ENCODE data around the gene FGF1.

Gene FGF1

GRCh38 chr5:142671801-142672200, 14.1 kb downstream of the FGF1 start:
- Histone ChIP-seq H4K20me1 (no peaks in the 10 kb centered on the region), H3K27ac (no peak overlapping the region), H3K4me2 (no peak overlapping the region), H3K4me1 (no peaks in the 10 kb centered on the region), H3K27me3 (no peaks in the 10 kb centered on the region), H3K36me3 (no peaks in the 10 kb centered on the region), H3K4me3 (no peak overlapping the region), H3K9me3 (no peaks in the 10 kb centered on the region), H3K9ac (no peak overlapping the region)
- TF ChIP-seq Cebpa-rat (IDR thresholded peaks at IDR 0.05), result no peak

- no peak overlapping the region for H3K4me3 ChIP-seq
- H3K9ac ChIP-seq, result no peak overlapping the region
- no peaks in the 10 kb centered on the region for H3K9me3 ChIP-seq
- no peak overlapping the region for H3K27ac ChIP-seq
- H3K4me2 ChIP-seq, result no peak overlapping the region
- H3K36me3 ChIP-seq, result no peaks in the 10 kb centered on the region
- no peaks in the 10 kb centered on the region for H3K27me3 ChIP-seq
- TF ChIP-seq Cebpa-rat (IDR thresholded peaks at IDR 0.05), result no peak
- H3K4me1 ChIP-seq, result no peaks in the 10 kb centered on the region
- H4K20me1 ChIP-seq, result no peaks in the 10 kb centered on the region
Measured at GRCh38 chr5:142671266-142671665, 14.6 kb downstream of the FGF1 start.

- Histone ChIP-seq H4K20me1 (no peaks in the 10 kb centered on the region), H3K36me3 (no peaks in the 10 kb centered on the region), H3K9ac (no peak overlapping the region), H3K27ac (no peak overlapping the region), H3K27me3 (no peaks in the 10 kb centered on the region), H3K4me2 (no peak overlapping the region), H3K4me1 (no peaks in the 10 kb centered on the region), H3K4me3 (no peak overlapping the region), H3K9me3 (no peaks in the 10 kb centered on the region)
- no peak for TF ChIP-seq Cebpa-rat (IDR thresholded peaks at IDR 0.05)
Measured at GRCh38 chr5:142670804-142671203, 15.1 kb downstream of the FGF1 start.

GRCh38 chr5:142669477-142669876, 16.4 kb downstream of the FGF1 start:
- Histone ChIP-seq H3K4me3 (no peak overlapping the region), H3K4me2 (no peak overlapping the region), H3K9ac (no peak overlapping the region), H3K4me1 (no peaks in the 10 kb centered on the region), H3K36me3 (no peaks in the 10 kb centered on the region), H3K27ac (no peak overlapping the region), H4K20me1 (no peaks in the 10 kb centered on the region), H3K9me3 (no peaks in the 10 kb centered on the region), H3K27me3 (no peaks in the 10 kb centered on the region)
- no peak for TF ChIP-seq Cebpa-rat (IDR thresholded peaks at IDR 0.05)

- Histone ChIP-seq H3K36me3 (no peaks in the 10 kb centered on the region), H3K4me3 (no peak overlapping the region), H4K20me1 (no peaks in the 10 kb centered on the region), H3K27me3 (no peaks in the 10 kb centered on the region), H3K27ac (no peak overlapping the region), H3K9ac (no peak overlapping the region), H3K9me3 (no peaks in the 10 kb centered on the region), H3K4me2 (no peak overlapping the region), H3K4me1 (no peaks in the 10 kb centered on the region)
- no peak for TF ChIP-seq Cebpa-rat (IDR thresholded peaks at IDR 0.05)
Measured at GRCh38 chr5:142668336-142668735, 17.6 kb downstream of the FGF1 start.

GRCh38 chr5:142667831-142668230, 18.1 kb downstream of the FGF1 start:
- no peaks in the 10 kb centered on the region for H3K9me3 ChIP-seq
- H3K27me3 ChIP-seq, result no peaks in the 10 kb centered on the region
- H4K20me1 ChIP-seq, result no peaks in the 10 kb centered on the region
- H3K4me2 ChIP-seq, result no peak overlapping the region
- H3K4me1 ChIP-seq, result no peaks in the 10 kb centered on the region
- no peak for TF ChIP-seq Cebpa-rat (IDR thresholded peaks at IDR 0.05)
- no peaks in the 10 kb centered on the region for H3K36me3 ChIP-seq
- H3K27ac ChIP-seq, result no peak overlapping the region
- no peak overlapping the region for H3K9ac ChIP-seq
- no peak overlapping the region for H3K4me3 ChIP-seq

GRCh38 chr5:142664636-142665035, 21.3 kb downstream of the FGF1 start:
- no peak for TF ChIP-seq Cebpa-rat (IDR thresholded peaks at IDR 0.05)
- Histone ChIP-seq H3K27ac (no peak overlapping the region), H3K4me2 (no peak overlapping the region)

GRCh38 chr5:142664067-142664466, 21.8 kb downstream of the FGF1 start:
- H3K4me2 ChIP-seq, result no peak overlapping the region
- H3K27me3 ChIP-seq, result no peaks in the 10 kb centered on the region
- no peaks in the 10 kb centered on the region for H3K4me1 ChIP-seq
- no peaks in the 10 kb centered on the region for H4K20me1 ChIP-seq
- H3K4me3 ChIP-seq, result no peak overlapping the region
- no peak overlapping the region for H3K27ac ChIP-seq
- no peak overlapping the region for H3K9ac ChIP-seq
- H3K9me3 ChIP-seq, result peaks cover 10% of the 10 kb centered on the region
- no peak for TF ChIP-seq Cebpa-rat (IDR thresholded peaks at IDR 0.05)
- H3K36me3 ChIP-seq, result no peaks in the 10 kb centered on the region

More at GRCh38 chr5:142664636-142665035, 21.3 kb downstream of the FGF1 start:
- H3K36me3 ChIP-seq, result no peaks in the 10 kb centered on the region
- H3K9me3 ChIP-seq, result peaks cover 10% of the 10 kb centered on the region
- H3K4me1 ChIP-seq, result no peaks in the 10 kb centered on the region
- H3K27me3 ChIP-seq, result no peaks in the 10 kb centered on the region
- no peaks in the 10 kb centered on the region for H4K20me1 ChIP-seq
- H3K4me3 ChIP-seq, result no peak overlapping the region
- H3K9ac ChIP-seq, result no peak overlapping the region

- H3K27ac ChIP-seq, result no peak overlapping the region
- peaks cover 10% of the 10 kb centered on the region for H3K9me3 ChIP-seq
- H3K27me3 ChIP-seq, result no peaks in the 10 kb centered on the region
- H3K4me2 ChIP-seq, result no peak overlapping the region
- no peak for TF ChIP-seq Cebpa-rat (IDR thresholded peaks at IDR 0.05)
- H4K20me1 ChIP-seq, result no peaks in the 10 kb centered on the region
- no peaks in the 10 kb centered on the region for H3K36me3 ChIP-seq
- no peak overlapping the region for H3K9ac ChIP-seq
- H3K4me1 ChIP-seq, result no peaks in the 10 kb centered on the region
- H3K4me3 ChIP-seq, result no peak overlapping the region
Measured at GRCh38 chr5:142663246-142663645, 22.6 kb downstream of the FGF1 start.

GRCh38 chr5:142661957-142662356, 23.9 kb downstream of the FGF1 start:
- TF ChIP-seq Cebpa-rat (IDR thresholded peaks at IDR 0.05), result no peak
- Histone ChIP-seq H3K36me3 (no peaks in the 10 kb centered on the region), H3K27ac (no peak overlapping the region), H3K27me3 (no peaks in the 10 kb centered on the region), H3K4me2 (no peak overlapping the region), H3K9ac (no peak overlapping the region), H3K4me1 (no peaks in the 10 kb centered on the region), H3K9me3 (peaks cover 10% of the 10 kb centered on the region), H3K4me3 (no peak overlapping the region), H4K20me1 (no peaks in the 10 kb centered on the region)

GRCh38 chr5:142661143-142661542, 24.7 kb downstream of the FGF1 start:
- Histone ChIP-seq H3K9ac (no peak overlapping the region), H3K4me1 (no peaks in the 10 kb centered on the region), H3K4me3 (no peak overlapping the region)

More at GRCh38 chr5:142661143-142661542, 24.7 kb downstream of the FGF1 start:
- H3K27me3 ChIP-seq, result no peaks in the 10 kb centered on the region
- TF ChIP-seq Cebpa-rat (IDR thresholded peaks at IDR 0.05), result no peak
- H3K4me2 ChIP-seq, result no peak overlapping the region
- peaks cover 10% of the 10 kb centered on the region for H3K9me3 ChIP-seq
- H3K27ac ChIP-seq, result no peak overlapping the region
- no peaks in the 10 kb centered on the region for H3K36me3 ChIP-seq
- no peaks in the 10 kb centered on the region for H4K20me1 ChIP-seq
